Measurements from ENCODE around the gene CEACAM16.

The CEACAM16 gene

GRCh38 chr19:44748426-44749254, 49.7 kb downstream of the CEACAM16 start, which contains the start of gene BCL3:
Gene BCL3 (plus strand): TSS chr19:44748708. CDS start chr19:44748791, 83 bp downstream.
- H3K4me3 ChIP-seq (ENCODE audit: control insufficient read depth, low read depth, low read length) = peak within 1 kb of the TSS; percentile 70
- DNase-seq (ENCODE audit: low read depth) = no peak
- TF ChIP-seq CTCF (IDR thresholded peaks at IDR 0.05; ENCODE audit: control insufficient read depth, insufficient read depth, low read depth, low read length, missing control alignments) = no peak

- no peak for DNase-seq (ENCODE audit: low read depth)
- H3K4me3 ChIP-seq (ENCODE audit: control insufficient read depth, low read depth, low read length) = peak overlapping the region; percentile 70
- TF ChIP-seq CTCF (IDR thresholded peaks at IDR 0.05; ENCODE audit: control insufficient read depth, insufficient read depth, low read depth, low read length, missing control alignments) = no peak
These were observed 50.3 kb downstream of the CEACAM16 start for GRCh38 chr19:44749292-44749691.

- DNase-seq (ENCODE audit: low read depth) = no peak
- no peak for TF ChIP-seq CTCF (IDR thresholded peaks at IDR 0.05; ENCODE audit: control insufficient read depth, insufficient read depth, low read depth, low read length, missing control alignments)
- H3K4me3 ChIP-seq (ENCODE audit: control insufficient read depth, low read depth, low read length) = peak overlapping the region; percentile 70
These were observed 51.0 kb downstream of the CEACAM16 start for GRCh38 chr19:44749994-44750393.

GRCh38 chr19:44752123-44752815, 53.3 kb downstream of the CEACAM16 start:
- TF ChIP-seq CTCF (IDR thresholded peaks at IDR 0.05; ENCODE audit: control insufficient read depth, insufficient read depth, low read depth, low read length, missing control alignments) = no peak
- no peak overlapping the region for H3K4me3 ChIP-seq (ENCODE audit: control insufficient read depth, low read depth, low read length)
- no peak for DNase-seq (ENCODE audit: low read depth)

GRCh38 chr19:44752816-44753625, 54.1 kb downstream of the CEACAM16 start:
- DNase-seq (ENCODE audit: low read depth) = peak; percentile 92
- peak; percentile 5 for TF ChIP-seq CTCF (IDR thresholded peaks at IDR 0.05; ENCODE audit: control insufficient read depth, insufficient read depth, low read depth, low read length, missing control alignments)
- peak overlapping the region; percentile 31 for H3K4me3 ChIP-seq (ENCODE audit: control insufficient read depth, low read depth, low read length)

DNA sequence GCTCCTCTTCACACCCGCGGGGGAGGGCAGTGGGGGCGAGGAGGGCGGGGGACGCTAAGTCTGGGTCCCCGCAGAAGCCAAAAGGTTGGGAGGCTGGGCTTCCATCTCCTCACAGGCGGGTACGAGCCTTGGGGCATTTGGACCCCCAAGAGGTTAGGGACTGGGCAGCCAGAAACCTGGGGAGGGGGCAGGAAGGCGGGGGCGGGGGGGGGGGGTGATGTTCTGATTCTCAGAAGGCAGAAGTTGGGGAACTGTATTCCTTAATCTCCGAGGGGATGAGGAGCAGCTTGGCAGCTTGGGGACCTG, 54.6 kb downstream of the CEACAM16 start:
- peak overlapping the region; percentile 31 for H3K4me3 ChIP-seq (ENCODE audit: control insufficient read depth, low read depth, low read length)
- TF ChIP-seq CTCF (IDR thresholded peaks at IDR 0.05; ENCODE audit: control insufficient read depth, insufficient read depth, low read depth, low read length, missing control alignments) = no peak
- DNase-seq (ENCODE audit: low read depth) = no peak
